ENCODE results near the gene CTNNB1.

Gene CTNNB1

GRCh38 chr3:41286305-41286704 lies 87.0 kb downstream of the CTNNB1 start:
- Histone ChIP-seq H4K20me1 (ENCODE audit: control insufficient read depth, insufficient read depth, low read depth, low read length) (no peaks in the 10 kb centered on the region), H3K27me3 (ENCODE audit: control insufficient read depth, low read length) (no peaks in the 10 kb centered on the region), H3K27ac (ENCODE audit: low read depth, low read length) (no peak overlapping the region), H3K9me3 (ENCODE audit: control insufficient read depth, insufficient read depth, low read length) (no peaks in the 10 kb centered on the region), H3K4me2 (ENCODE audit: low read length) (no peak overlapping the region), H3K4me3 (ENCODE audit: low read length) (no peak overlapping the region), H3K9me2 (replicated peaks; ENCODE audit: control insufficient read depth, low read length) (no peaks in the 10 kb centered on the region), H3F3A (ENCODE audit: control insufficient read depth, insufficient read depth) (no peaks in the 10 kb centered on the region), H3K79me2 (ENCODE audit: control insufficient read depth, low read length) (no peaks in the 10 kb centered on the region), H3K4me1 (ENCODE audit: control insufficient read depth, low read length) (no peaks in the 10 kb centered on the region), H3K36me3 (ENCODE audit: control insufficient read depth, low read length) (no peaks in the 10 kb centered on the region)
- TF ChIP-seq EZH2phosphoT487 (IDR thresholded peaks at IDR 0.05; ENCODE audit: borderline replicate concordance, low read length) (no peak), CTCF (IDR thresholded peaks at IDR 0.05; ENCODE audit: low read depth, low read length, poor library complexity, severe bottlenecking) (no peak)

DNA sequence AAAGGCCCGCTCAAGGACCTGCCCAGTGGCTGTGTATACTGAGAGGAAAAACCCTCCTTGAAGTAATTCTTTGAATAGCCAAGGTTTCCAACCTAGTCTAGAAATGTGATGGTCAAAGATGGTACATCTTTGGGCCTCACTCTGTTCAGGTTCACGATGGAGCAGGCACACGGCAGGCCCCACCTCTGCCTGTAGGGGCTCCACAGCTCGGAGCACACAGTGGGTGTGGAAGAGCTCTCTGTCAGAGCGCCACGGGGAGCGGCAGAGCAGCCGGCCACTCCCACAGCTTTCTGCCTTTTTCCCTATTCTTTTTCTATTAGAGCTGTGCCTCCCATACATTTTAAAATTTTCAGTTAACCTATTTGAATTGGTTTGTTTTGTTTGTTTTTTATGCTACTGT lies 89.5 kb downstream of the CTNNB1 start:
- Histone ChIP-seq H3K79me2 (ENCODE audit: control insufficient read depth, low read length) (no peaks in the 10 kb centered on the region), H3K36me3 (ENCODE audit: control insufficient read depth, low read length) (no peaks in the 10 kb centered on the region), H3K4me1 (ENCODE audit: control insufficient read depth, low read length) (no peaks in the 10 kb centered on the region), H3K27ac (ENCODE audit: low read depth, low read length) (no peak overlapping the region), H4K20me1 (ENCODE audit: control insufficient read depth, insufficient read depth, low read depth, low read length) (no peaks in the 10 kb centered on the region), H3K4me3 (ENCODE audit: low read length) (no peak overlapping the region), H3K9me3 (ENCODE audit: control insufficient read depth, insufficient read depth, low read length) (no peaks in the 10 kb centered on the region), H3K9me2 (replicated peaks; ENCODE audit: control insufficient read depth, low read length) (no peaks in the 10 kb centered on the region), H3F3A (ENCODE audit: control insufficient read depth, insufficient read depth) (no peaks in the 10 kb centered on the region), H3K4me2 (ENCODE audit: low read length) (no peak overlapping the region), H3K27me3 (ENCODE audit: control insufficient read depth, low read length) (no peaks in the 10 kb centered on the region)
- no peak for TF ChIP-seq EZH2phosphoT487 (IDR thresholded peaks at IDR 0.05; ENCODE audit: borderline replicate concordance, low read length)
- no peak for TF ChIP-seq CTCF (IDR thresholded peaks at IDR 0.05; ENCODE audit: low read depth, low read length, poor library complexity, severe bottlenecking)
